HepG2 (cell line): Measurements from ENCODE around the gene MSI2. TPM values are rescaled to one million over a fixed set of nuclear protein-coding genes. Genes with fewer than 3 reads are reported as not detected.

Experiments used
- BRCA1 ChIP-seq: sonication (generic); formaldehyde crosslinking; IDR thresholded peaks from 2 replicates; pipeline ENCODE4 v1.4.0; 2020; ENCODE audit warnings: missing genetic modification reagents
- GPBP1L1 ChIP-seq: sonication (generic); formaldehyde crosslinking; IDR thresholded peaks from 2 replicates; pipeline ENCODE4 v1.5.0; 2020; ENCODE audit warnings: mild to moderate bottlenecking, missing genetic modification reagents
- HDAC2 ChIP-seq: sonication (generic); formaldehyde crosslinking; IDR thresholded peaks from 2 replicates; pipeline ENCODE4 v1.4.0; 2020; ENCODE audit warnings: missing genetic modification reagents
- MEIS2 ChIP-seq: sonication (generic); formaldehyde crosslinking; IDR thresholded peaks from 2 replicates; pipeline ENCODE4 v1.9.0; 2021; ENCODE audit warnings: mild to moderate bottlenecking, missing genetic modification reagents
- NFIC ChIP-seq: IDR thresholded peaks from 2 replicates; pipeline ENCODE4 v1.6.1; 2012; ENCODE audit warnings: mild to moderate bottlenecking, low read length, inconsistent platforms
- NPAS2 ChIP-seq: sonication (generic); formaldehyde crosslinking; IDR thresholded peaks from 2 replicates; pipeline ENCODE4 v1.8.0; 2022; ENCODE audit warnings: mild to moderate bottlenecking, missing genetic modification reagents, borderline replicate concordance
- RFXANK ChIP-seq: IDR thresholded peaks from 2 replicates; pipeline ENCODE4 v1.6.1; 2016
- U2AF1 ChIP-seq: fragments of 200-400 bp; formaldehyde crosslinking; optimal IDR thresholded peaks from 2 replicates; pipeline ENCODE3; 2017; ENCODE audit warnings: mild to moderate bottlenecking, low read depth, low read length
- U2AF2 ChIP-seq: fragments of 200-400 bp; formaldehyde crosslinking; IDR thresholded peaks from 2 replicates; pipeline ENCODE4 v1.6.1; 2017; ENCODE audit warnings: low read depth, mild to moderate bottlenecking, low read length
- ZBTB10 ChIP-seq: sonication (generic); formaldehyde crosslinking; IDR thresholded peaks from 2 replicates; pipeline ENCODE4 v1.4.0; 2020; ENCODE audit warnings: missing genetic modification reagents, borderline replicate concordance
- ZNF136 ChIP-seq: sonication (generic); formaldehyde crosslinking; IDR thresholded peaks from 2 replicates; pipeline ENCODE4 v1.8.1; 2022; ENCODE audit warnings: low read depth, mild to moderate bottlenecking, moderate library complexity, missing genetic modification reagents
- ZNF253 ChIP-seq: sonication (generic); formaldehyde crosslinking; IDR thresholded peaks from 2 replicates; pipeline ENCODE4 v1.8.0; 2022; ENCODE audit warnings: mild to moderate bottlenecking, missing genetic modification reagents, borderline replicate concordance
- ZNF546 ChIP-seq: sonication (generic); formaldehyde crosslinking; conservative IDR thresholded peaks from 2 replicates; pipeline ENCODE4 v1.8.1; 2023; ENCODE audit warnings: mild to moderate bottlenecking, missing genetic modification reagents
- ZNF563 ChIP-seq: sonication (generic); formaldehyde crosslinking; IDR thresholded peaks from 2 replicates; pipeline ENCODE4 v1.8.0; 2022; ENCODE audit warnings: mild to moderate bottlenecking, moderate library complexity, missing genetic modification reagents
- ZNF572 ChIP-seq: sonication (generic); formaldehyde crosslinking; IDR thresholded peaks from 2 replicates; pipeline ENCODE4 v1.5.1; 2020; ENCODE audit warnings: mild to moderate bottlenecking, missing genetic modification reagents
- polyA plus RNA-seq, 8 experiments: library from polyadenylated mRNA; depleted of rRNA in 3 of 8; stranded (reverse) in 7 of 8; unstranded in 1 of 8; fragments of >200 nt; fragmentation: Illumina TruSeq in 4 of 8; extraction: Trizol in 4 of 8; gene quantifications; 2 replicates each; pipeline versions ENCODE4 v1.2.1 to v1.2.3, GENCODE V29; 2011 to 2016; ENCODE audit warnings: low read depth in 4 of 8, missing spikeins in 1 of 8, mixed read lengths in 1 of 8; ENCODE audit not compliant: insufficient read depth in 1 of 8
- total RNA-seq, 5 experiments: library from RNA; depleted of rRNA; stranded (reverse); fragments of >200 nt; fragmentation: Illumina TruSeq; extraction: Trizol; gene quantifications; 2 replicates each; pipeline ENCODE4 v1.2.3, GENCODE V29; 2016; ENCODE audit warnings: low read depth in 1 of 5
- TF ChIP-seq, protein P1 (sequence below): sonication (generic); formaldehyde crosslinking; conservative IDR thresholded peaks from 2 replicates; pipeline ENCODE4 v1.4.0; 2020; ENCODE audit warnings: missing genetic modification reagents
- TF ChIP-seq, protein P2 (sequence below): sonication (generic); formaldehyde crosslinking; IDR thresholded peaks from 2 replicates; pipeline ENCODE4 v1.8.0; 2022; ENCODE audit warnings: mild to moderate bottlenecking, missing genetic modification reagents; ENCODE audit not compliant: insufficient replicate concordance
- TF ChIP-seq, protein P3 (sequence below): sonication (generic); formaldehyde crosslinking; IDR thresholded peaks from 2 replicates; pipeline ENCODE4 v1.4.0; 2020; ENCODE audit warnings: missing genetic modification reagents

Gene MSI2
- total and polyA plus RNA-seq, 2 of the 13 experiments (the other 11 are each of a cell fraction or from before 2014, with no cell fraction given), result 77.5 to 78.4 TPM

DNA sequence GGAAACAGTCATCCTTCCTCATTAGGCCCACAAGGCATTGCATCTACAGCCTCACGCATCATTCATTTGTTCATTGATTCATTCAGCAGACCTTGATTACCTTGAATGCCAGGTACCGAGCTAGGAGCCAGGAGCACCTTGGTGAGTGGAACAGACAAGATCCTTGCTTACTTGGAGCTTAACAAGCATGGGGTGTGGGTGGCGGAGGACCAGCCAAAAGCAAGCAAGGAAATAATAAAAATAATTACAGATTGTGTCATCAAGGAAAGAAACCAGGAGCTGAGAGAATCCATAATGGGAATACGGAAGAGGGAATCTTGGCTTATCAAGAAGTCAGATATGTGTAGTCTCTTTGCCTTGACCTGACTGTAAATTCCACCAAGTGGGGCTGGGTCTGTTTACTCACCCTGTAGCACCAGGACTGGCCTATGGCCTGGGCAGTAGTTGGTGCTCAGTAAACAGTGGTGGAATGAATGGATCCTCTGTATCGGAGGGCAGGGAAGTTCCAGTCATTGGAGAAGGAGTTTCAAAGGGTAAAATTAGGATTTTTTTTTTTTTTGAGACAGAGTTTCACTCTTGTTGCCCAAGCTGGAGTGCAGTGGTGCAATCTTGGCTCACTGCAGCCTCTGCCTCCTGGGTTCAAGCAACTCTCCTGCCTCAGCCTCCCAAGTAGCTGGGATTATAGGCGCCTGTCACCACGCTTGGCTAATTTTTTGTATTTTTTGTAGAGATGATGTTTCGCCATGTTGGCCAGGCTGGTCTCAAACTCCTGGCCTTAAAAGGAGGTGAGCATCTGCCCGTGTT lies 157.7 kb downstream of the MSI2 start (continued):
- TF ChIP-seq, protein P1, sequence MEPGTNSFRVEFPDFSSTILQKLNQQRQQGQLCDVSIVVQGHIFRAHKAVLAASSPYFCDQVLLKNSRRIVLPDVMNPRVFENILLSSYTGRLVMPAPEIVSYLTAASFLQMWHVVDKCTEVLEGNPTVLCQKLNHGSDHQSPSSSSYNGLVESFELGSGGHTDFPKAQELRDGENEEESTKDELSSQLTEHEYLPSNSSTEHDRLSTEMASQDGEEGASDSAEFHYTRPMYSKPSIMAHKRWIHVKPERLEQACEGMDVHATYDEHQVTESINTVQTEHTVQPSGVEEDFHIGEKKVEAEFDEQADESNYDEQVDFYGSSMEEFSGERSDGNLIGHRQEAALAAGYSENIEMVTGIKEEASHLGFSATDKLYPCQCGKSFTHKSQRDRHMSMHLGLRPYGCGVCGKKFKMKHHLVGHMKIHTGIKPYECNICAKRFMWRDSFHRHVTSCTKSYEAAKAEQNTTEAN, result peak; percentile 82
- peak; percentile 100 for TF ChIP-seq HDAC2 (CRISPR knock-in tag)
- TF ChIP-seq, protein P2, sequence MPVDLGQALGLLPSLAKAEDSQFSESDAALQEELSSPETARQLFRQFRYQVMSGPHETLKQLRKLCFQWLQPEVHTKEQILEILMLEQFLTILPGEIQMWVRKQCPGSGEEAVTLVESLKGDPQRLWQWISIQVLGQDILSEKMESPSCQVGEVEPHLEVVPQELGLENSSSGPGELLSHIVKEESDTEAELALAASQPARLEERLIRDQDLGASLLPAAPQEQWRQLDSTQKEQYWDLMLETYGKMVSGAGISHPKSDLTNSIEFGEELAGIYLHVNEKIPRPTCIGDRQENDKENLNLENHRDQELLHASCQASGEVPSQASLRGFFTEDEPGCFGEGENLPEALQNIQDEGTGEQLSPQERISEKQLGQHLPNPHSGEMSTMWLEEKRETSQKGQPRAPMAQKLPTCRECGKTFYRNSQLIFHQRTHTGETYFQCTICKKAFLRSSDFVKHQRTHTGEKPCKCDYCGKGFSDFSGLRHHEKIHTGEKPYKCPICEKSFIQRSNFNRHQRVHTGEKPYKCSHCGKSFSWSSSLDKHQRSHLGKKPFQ (CRISPR knock-in tag), result no peak
- no peak for TF ChIP-seq U2AF2
- TF ChIP-seq GPBP1L1, result no peak
- TF ChIP-seq ZNF572 (CRISPR knock-in tag), result no peak
- no peak for TF ChIP-seq RFXANK (CRISPR knock-in tag)
- no peak for TF ChIP-seq U2AF1
- no peak for TF ChIP-seq MEIS2
- no peak for TF ChIP-seq BRCA1 (CRISPR knock-in tag)
- TF ChIP-seq ZNF563 (CRISPR knock-in tag), result no peak
- no peak for TF ChIP-seq ZNF546 (CRISPR knock-in tag)
- no peak for TF ChIP-seq NPAS2 (CRISPR knock-in tag)
- TF ChIP-seq ZNF253 (CRISPR knock-in tag), result no peak
- no peak for TF ChIP-seq ZBTB10 (CRISPR knock-in tag)
- TF ChIP-seq, protein P3, sequence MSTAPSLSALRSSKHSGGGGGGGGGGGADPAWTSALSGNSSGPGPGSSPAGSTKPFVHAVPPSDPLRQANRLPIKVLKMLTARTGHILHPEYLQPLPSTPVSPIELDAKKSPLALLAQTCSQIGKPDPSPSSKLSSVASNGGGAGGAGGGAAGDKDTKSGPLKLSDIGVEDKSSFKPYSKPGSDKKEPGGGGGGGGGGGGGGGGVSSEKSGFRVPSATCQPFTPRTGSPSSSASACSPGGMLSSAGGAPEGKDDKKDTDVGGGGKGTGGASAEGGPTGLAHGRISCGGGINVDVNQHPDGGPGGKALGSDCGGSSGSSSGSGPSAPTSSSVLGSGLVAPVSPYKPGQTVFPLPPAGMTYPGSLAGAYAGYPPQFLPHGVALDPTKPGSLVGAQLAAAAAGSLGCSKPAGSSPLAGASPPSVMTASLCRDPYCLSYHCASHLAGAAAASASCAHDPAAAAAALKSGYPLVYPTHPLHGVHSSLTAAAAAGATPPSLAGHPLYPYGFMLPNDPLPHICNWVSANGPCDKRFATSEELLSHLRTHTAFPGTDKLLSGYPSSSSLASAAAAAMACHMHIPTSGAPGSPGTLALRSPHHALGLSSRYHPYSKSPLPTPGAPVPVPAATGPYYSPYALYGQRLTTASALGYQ, result peak; percentile 72; the same call in 1 of the 2 replicates
- peak; percentile 69 for TF ChIP-seq NFIC
- peak; percentile 95 for TF ChIP-seq ZNF136 (CRISPR knock-in tag)
